HG02588 (cell line): Measurements from ENCODE around the gene PARD3.

ENCODE experiments used
- ATAC-seq: cut with Tn5 transposase; IDR thresholded peaks from one replicate; pipeline ENCODE4 v1.9.1; 2021; ENCODE audit warnings: mild to moderate bottlenecking, moderate library complexity; ENCODE audit not compliant: unreplicated experiment

The PARD3 gene

GRCh38 chr10:34825414-34825813 is 10.3 kb upstream of the PARD3 start:
- no peak for ATAC-seq

- no peak for ATAC-seq
Observed at GRCh38 chr10:34824870-34825269, 9.8 kb upstream of the PARD3 start.

DNA sequence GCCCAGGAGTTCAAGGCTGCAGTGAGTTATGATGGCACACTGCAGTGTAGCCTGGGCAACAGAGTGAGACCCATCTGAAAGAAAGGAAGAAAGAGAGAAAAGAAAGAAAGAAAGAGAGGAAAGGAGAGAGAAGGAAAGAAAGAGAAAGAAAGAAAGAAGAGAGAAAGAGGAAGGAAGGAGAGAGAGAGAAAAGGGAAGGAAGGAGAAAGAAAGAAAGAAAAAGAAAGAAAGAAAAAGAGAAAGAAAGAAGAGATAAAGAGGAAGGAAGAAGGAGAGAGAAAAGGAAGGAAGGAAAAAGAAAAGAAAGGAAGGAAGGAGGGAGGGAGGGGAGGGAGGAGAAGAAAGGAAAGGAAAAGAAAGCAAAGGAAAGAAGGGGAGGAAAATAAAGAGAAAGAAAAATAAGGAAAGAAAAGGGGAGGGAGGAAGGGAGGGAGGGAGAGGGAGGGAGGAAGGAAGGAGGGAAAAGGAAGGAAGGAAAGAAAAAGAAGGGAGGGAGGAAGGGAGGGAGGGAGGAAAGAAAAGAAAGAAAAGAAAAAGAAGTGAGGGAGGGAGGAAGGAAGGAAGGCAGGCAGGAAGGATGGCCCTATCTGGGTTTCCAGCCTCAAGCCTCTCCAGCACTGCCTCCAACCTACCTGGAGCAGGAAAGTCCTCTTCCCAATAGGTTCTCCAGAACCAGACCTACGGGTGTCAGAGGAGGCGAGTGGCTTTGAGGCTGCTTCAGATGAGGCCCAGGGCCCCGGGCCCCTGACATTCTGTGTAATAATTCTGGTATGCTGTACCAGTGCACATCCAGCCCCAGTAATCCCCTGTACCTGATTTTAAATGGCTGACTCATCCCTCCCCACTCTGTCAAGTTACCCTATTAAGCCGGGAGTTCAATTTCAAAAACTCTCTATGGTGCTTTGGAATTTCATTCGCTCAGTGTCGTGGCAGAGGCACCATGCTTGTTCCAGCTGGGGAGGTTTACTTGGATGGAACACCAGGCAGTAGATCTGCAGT is 6.8 kb upstream of the PARD3 start:
- ATAC-seq: no peak

DNA sequence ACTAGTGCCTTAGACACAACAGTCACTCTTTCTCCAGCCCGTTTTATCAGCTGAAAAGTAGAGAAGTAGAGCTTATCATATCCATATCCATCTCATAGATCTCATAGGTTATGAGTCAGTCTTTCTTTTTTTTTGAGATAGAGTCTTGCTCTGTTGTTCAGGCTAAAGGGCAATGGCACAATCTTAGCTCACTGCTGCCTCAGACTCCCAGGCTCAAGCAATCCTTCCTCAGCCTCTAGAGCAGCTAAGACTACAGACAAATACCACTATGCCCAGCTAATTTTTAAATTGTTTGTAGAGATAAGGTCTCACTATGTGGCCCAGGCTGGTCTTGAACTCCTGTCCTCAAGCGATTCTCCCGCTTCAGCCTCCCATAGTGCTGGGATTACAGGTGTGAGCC is 2.5 kb upstream of the PARD3 start:
- no peak for ATAC-seq

DNA sequence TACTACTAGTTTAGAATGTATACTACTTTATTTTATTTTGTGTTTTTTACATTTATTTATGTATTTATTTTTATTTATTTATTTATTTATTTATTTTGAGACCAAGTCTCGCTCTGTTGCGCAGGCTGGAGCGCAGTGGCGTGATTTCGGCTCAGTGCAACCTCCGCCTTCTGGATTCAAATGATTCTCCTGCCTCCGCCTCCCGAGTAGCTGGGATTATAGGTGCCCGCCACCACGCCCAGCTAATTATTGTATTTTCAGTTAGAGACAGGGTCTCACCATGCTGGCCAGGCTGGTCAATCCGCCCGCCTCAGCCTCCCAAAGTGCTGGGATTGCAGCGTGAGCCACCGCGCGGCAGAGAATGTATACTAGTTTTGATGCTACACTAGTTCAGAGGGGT is 2.0 kb upstream of the PARD3 start:
- no peak for ATAC-seq

- ATAC-seq: no peak
Observed at GRCh38 chr10:34816501-34817002, 1.5 kb upstream of the PARD3 start.

DNA sequence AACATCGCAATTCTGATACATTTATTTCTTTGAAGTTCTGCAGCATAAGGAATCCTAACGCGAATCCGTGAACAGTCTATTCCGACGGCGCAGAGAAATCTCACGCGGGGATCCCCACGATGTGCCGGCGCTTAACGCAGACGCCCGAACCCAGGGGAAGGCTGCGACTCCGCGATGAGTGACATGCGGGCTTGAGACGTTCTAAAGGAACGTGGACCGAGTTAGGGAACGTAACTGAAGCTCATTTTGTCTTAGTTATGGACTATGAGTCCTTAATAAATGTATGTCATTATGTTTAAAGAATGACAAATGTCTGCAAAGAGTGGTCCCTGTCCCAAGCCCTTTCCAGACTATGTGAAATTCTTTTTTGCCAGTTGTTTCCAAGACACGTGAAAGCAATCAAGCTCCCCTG is 995 bp upstream of the PARD3 start:
- ATAC-seq: no peak

- no peak for ATAC-seq
Observed at GRCh38 chr10:34814913-34815184, 247 bp downstream of the PARD3 start.

GRCh38 chr10:34814223-34814912 is 728 bp downstream of the PARD3 start:
- ATAC-seq: peak; percentile 22

DNA sequence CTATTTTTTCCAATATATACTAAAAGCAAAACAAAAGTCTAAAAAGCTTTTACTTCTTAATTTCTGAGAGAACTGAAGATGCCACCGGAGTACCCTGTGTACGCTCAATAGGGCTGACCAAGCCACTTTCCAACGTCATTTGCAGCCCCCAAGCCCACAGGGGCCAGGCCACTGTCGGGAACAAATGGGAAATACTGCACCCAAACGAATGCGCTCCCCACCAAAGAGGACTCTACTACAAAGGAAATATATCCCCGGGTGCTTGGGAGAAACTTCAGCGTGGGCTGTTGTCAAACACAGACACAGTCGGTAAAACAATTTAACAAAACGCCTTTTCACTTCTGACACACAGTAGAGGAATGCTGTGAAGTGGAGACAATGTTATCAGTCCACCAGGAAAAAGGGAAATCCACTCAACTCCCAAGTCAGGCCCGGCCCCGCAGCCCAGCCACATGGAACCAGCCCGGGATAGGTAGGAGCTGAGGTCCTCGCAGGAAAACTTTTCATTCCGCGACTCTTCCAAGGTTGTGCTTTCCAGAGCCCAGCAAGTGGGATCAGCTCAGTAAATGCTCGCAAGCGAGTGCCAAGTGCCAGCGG is 1.4 kb downstream of the PARD3 start:
- ATAC-seq: no peak

DNA sequence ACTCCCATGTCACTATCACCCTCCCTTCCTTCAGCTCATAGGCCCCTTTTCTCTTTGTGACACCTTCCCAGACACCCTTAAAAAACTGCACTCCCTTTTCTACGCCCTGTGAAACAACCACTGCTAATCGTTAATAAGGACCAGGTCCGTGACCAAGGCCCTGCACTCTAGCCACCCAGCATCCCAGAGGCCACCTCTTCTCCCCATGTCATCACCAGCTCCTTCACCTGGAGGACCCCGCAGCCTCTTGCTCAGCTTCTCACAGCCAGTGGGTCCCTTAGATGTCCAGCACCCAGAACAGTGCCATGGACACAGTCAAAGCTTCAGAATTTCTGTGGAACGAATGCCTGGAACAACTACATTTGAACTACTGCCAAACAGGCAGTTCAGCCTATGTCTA is 2.3 kb downstream of the PARD3 start:
- ATAC-seq: no peak

DNA sequence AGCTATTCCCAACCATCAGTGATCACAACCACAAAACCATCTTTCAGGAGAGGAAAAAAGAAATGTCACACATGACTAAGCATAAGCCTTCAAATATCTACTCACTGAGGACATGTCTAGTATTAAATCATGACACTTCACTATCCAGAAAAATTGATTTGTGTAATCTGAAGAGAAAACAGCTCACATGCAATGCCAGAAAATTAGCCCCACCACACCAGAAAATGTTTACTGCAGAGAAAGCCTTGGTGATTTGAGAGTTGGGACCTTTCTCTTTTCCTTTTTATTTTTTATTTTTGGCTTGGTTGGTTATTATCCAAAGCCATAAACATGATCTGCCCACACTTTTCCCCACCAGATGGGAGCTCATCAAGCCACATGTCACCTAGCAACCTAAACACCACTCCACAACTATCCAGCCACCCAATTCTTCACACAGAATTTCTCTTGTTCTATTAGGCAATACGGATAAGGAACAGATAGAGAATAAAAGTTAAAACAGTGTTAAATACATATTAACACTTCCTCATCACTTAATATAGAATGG is 3.1 kb downstream of the PARD3 start:
- no peak for ATAC-seq

DNA sequence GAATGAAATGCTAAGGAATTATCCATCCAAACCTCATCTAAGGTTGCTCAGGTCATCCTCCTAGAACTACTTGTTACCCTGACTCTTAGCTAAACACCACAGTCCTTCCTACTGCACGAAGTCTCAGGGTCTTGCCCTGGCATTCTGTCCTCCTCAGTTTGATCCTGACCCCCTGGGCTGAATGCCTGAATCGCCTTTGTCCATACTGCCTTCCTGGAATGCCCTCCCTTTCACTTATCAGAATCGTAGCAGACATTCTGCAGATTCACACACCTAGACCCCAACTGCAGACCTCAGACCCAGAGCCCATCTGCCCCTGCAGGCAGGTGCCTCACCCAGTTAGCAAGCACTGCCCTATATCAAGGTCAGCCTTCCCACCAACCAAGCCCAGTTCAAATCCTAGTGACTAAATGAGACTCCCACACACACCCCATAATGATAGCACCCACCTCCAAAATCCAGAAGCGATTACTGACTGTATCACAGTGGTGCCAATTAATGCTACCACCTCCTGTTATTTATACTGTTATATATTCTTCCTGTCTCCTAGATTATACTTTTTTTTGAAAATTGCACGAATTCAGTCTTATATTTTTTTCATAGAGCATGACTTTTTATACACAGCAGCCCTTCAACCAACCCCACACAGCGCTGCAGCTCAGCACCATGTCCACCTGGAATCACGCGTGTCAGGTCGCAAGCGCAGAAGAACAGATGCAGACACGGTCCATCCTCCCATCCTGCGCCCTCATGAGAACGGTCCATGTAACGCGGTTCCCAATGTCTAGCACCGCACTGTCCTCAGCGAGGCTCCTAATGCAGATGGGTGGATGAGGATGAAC is 3.7 kb downstream of the PARD3 start:
- no peak for ATAC-seq

DNA sequence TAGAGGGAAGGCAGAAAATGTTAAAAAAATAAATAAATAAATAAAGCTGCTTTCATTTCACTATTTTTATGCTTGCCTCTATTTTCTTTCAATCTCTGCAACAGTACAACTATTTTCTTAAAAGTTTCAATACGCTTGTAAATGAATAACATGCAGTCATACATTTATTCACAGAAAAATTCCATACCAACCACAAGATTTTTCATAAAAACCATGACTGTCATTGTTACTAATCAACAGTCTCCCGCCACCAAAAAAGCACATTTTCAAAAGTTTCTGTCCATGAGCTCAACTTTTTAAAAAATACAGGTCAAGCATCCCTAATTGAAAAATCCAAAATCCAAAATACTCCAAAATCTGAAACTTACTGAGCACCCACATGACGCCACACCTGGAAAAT is 5.3 kb downstream of the PARD3 start:
- ATAC-seq: no peak

- ATAC-seq: peak; percentile 74
Observed at GRCh38 chr10:34808801-34809745, 6.0 kb downstream of the PARD3 start.

GRCh38 chr10:34808336-34808735 is 6.8 kb downstream of the PARD3 start:
- ATAC-seq: no peak

DNA sequence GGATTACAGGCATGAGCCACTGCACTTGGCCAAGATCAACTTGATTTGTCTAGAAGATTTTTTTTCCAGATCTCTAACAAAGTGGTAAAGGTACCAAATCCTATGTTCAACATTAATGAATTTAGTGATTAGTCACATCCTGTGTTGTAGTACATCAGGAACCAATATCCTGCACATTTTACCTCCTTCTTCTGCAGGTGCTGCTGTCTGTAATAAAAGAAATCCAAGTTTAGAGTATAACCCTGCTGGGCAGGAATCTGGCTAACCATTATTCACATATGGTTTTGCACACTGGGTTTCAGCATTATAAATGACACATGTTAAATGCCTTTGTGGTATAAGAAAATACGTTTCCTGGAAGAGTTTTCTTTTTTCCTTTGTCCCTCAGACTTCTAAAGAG is 10.8 kb downstream of the PARD3 start:
- no peak for ATAC-seq

GRCh38 chr10:34802692-34803091 is 12.4 kb downstream of the PARD3 start:
- ATAC-seq: no peak

GRCh38 chr10:34801097-34801733 is 13.9 kb downstream of the PARD3 start:
- no peak for ATAC-seq
